Thoracic aorta (tissue), 2 donors: Measurements from ENCODE around the gene KRT6B. TPM values are rescaled to one million over a fixed set of nuclear protein-coding genes. Genes with fewer than 3 reads are reported as not detected.

Experiments used
- ATAC-seq: fragments of 150-250 bp; one replicate; pipeline ENCODE4 v1.8.0; 2017; ENCODE audit warnings: low read depth; ENCODE audit not compliant: insufficient number of reproducible peaks, low FRiP score
- DNase-seq: peaks from one replicate; pipeline ENCODE4 v3.0.0-alpha.2; 2020; ENCODE audit warnings: low spot score
- H3K27ac ChIP-seq, 2 donors: fragments of 200-600 bp; sonication (generic); 1 replicate in 1 of 2; 2 replicates in 1 of 2; pipeline ENCODE4 v1.5.1; 2016; ENCODE audit warnings: mild to moderate bottlenecking in 2 of 2, moderate library complexity in 2 of 2
- H3K27me3 ChIP-seq: fragments of 200-600 bp; sonication (generic); replicated peaks from 2 replicates; pipeline ENCODE4 v1.6.0; 2016; ENCODE audit warnings: mild to moderate bottlenecking; ENCODE audit not compliant: insufficient read depth
- H3K36me3 ChIP-seq: fragments of 200-600 bp; sonication (generic); one replicate; pipeline ENCODE4 v1.5.1; 2016
- H3K4me1 ChIP-seq, 2 donors: fragments of 200-600 bp; sonication (generic); 1 replicate in 1 of 2; 2 replicates in 1 of 2; pipeline versions ENCODE4 v1.5.1 to v1.6.0; 2016; ENCODE audit warnings: low read depth in 2 of 2, mild to moderate bottlenecking in 1 of 2; ENCODE audit not compliant: control insufficient read depth in 1 of 2
- H3K4me3 ChIP-seq: fragments of 200-600 bp; sonication (generic); 2 replicates; pipeline ENCODE4 v1.5.1; 2016; ENCODE audit warnings: mild to moderate bottlenecking
- H3K9me3 ChIP-seq: fragments of 200-600 bp; sonication (generic); 2 replicates; pipeline ENCODE4 v1.5.1; 2016
- CTCF ChIP-seq: fragments of 200-600 bp; sonication (generic); IDR thresholded peaks from one replicate; pipeline ENCODE4 v1.5.1; 2019; ENCODE audit warnings: antibody characterized with exemption
- total RNA-seq, 2 donors: library from RNA; depleted of rRNA; stranded (reverse); fragments of >200 nt; gene quantifications; one replicate each; pipeline versions ENCODE4 v1.1.0 to v1.2.3, GENCODE V29; 2016

KRT6B gene
- total RNA-seq, 2 donors from 2014 or later = 0.41 TPM; not detected in 1

- ATAC-seq (no peak), DNase-seq (no peak)
- Histone ChIP-seq H3K9me3 (no peaks in the 10 kb centered on the region), H3K4me3 (no peak overlapping the region), H3K27ac (no peak overlapping the region), H3K36me3 (no peaks in the 10 kb centered on the region), H3K27me3 (no peaks in the 10 kb centered on the region), H3K4me1 (no peaks in the 10 kb centered on the region)
- no peak for TF ChIP-seq CTCF
Measured at GRCh38 chr12:52439845-52440244, 12.1 kb downstream of the KRT6B start.

GRCh38 chr12:52439420-52439819, 12.5 kb downstream of the KRT6B start:
- no peaks in the 10 kb centered on the region for H3K27me3 ChIP-seq
- ATAC-seq (no peak), DNase-seq (no peak)
- TF ChIP-seq CTCF = no peak
- no peak overlapping the region for H3K4me3 ChIP-seq
- no peak overlapping the region for H3K27ac ChIP-seq
- no peaks in the 10 kb centered on the region for H3K36me3 ChIP-seq
- no peaks in the 10 kb centered on the region for H3K9me3 ChIP-seq
- no peaks in the 10 kb centered on the region for H3K4me1 ChIP-seq

GRCh38 chr12:52438305-52439301, 13.3 kb downstream of the KRT6B start:
- DNase-seq (no peak), ATAC-seq (no peak)
- no peaks in the 10 kb centered on the region for H3K36me3 ChIP-seq
- H3K4me1 ChIP-seq = no peaks in the 10 kb centered on the region
- no peak overlapping the region for H3K27ac ChIP-seq
- H3K4me3 ChIP-seq = no peak overlapping the region
- TF ChIP-seq CTCF = no peak
- H3K27me3 ChIP-seq = no peaks in the 10 kb centered on the region
- no peaks in the 10 kb centered on the region for H3K9me3 ChIP-seq

- ATAC-seq = no peak
- no peak overlapping the region for H3K4me3 ChIP-seq
- H3K27me3 ChIP-seq = no peaks in the 10 kb centered on the region
- no peaks in the 10 kb centered on the region for H3K9me3 ChIP-seq
- H3K4me1 ChIP-seq = no peaks in the 10 kb centered on the region
- TF ChIP-seq CTCF = no peak
- H3K27ac ChIP-seq = no peak overlapping the region
- no peaks in the 10 kb centered on the region for H3K36me3 ChIP-seq
- DNase-seq = no peak
Measured at GRCh38 chr12:52437508-52437907, 14.4 kb downstream of the KRT6B start.

- ATAC-seq (no peak), DNase-seq (no peak)
- Histone ChIP-seq H3K36me3 (no peaks in the 10 kb centered on the region), H3K27ac (no peak overlapping the region), H3K4me1 (no peaks in the 10 kb centered on the region), H3K27me3 (no peaks in the 10 kb centered on the region), H3K4me3 (no peak overlapping the region), H3K9me3 (no peaks in the 10 kb centered on the region)
- no peak for TF ChIP-seq CTCF
Measured at GRCh38 chr12:52436828-52437474, 15.0 kb downstream of the KRT6B start.
